ENCODE data around the gene SVBP. TPM values are rescaled to one million over a fixed set of nuclear protein-coding genes. Genes with fewer than 3 reads are reported as not detected.

The SVBP gene
- total and polyA plus RNA-seq, 2 of the 8 experiments (the other 6 are each of a cell fraction or from before 2014, with no cell fraction given), result 29.7 to 30.2 TPM

GRCh38 chr1:42773420-42773819 is 43.8 kb downstream of the SVBP start (continued):
- TF ChIP-seq EGR1 (IDR thresholded peaks at IDR 0.05; ENCODE audit: borderline replicate concordance, low read depth, low read length) (no peak), CTBP2 (IDR thresholded peaks at IDR 0.05; ENCODE audit: borderline replicate concordance, insufficient read depth, insufficient read length, low read length) (no peak), ASH2L (IDR thresholded peaks at IDR 0.05; ENCODE audit: low read length) (no peak), KDM4A (IDR thresholded peaks at IDR 0.05; ENCODE audit: low read depth, low read length, severe bottlenecking) (no peak)

Measured in H1 (cell line).